NT2/D1 (cell line): Measurements from ENCODE around the gene SCLY.

Source experiments
- YY1 ChIP-seq: IDR thresholded peaks from 2 replicates; pipeline ENCODE4 v1.6.1; 2011; ENCODE audit not compliant: insufficient read length, insufficient read depth
- ZNF274 ChIP-seq: IDR thresholded peaks from 2 replicates; pipeline ENCODE4 v1.6.1; 2011; ENCODE audit warnings: mild to moderate bottlenecking, low read depth, low read length

DNA sequence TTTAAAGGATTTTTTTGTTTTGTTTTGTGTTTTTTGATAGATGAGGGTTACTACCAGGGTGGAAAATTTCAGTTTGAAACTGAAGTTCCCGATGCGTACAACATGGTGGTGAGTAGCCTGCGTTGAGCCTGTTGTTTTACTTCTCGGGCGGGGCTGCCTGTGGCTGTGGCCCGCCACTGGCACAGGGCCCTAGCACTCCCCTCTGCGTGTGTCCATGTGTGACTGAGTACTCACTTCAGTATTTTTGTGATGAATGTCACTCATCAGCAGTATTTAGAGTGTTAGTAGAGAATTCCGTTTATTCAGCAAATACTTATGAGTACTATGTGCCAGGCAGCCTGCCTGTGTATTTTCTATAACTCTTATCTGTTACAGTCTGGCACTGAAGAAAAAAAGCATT, 44.3 kb upstream of the SCLY start:
- TF ChIP-seq ZNF274, result no peak
- no peak for TF ChIP-seq YY1
